IMR-90 (cell line): Measurements from ENCODE around the gene PODXL2. TPM values are rescaled to one million over a fixed set of nuclear protein-coding genes. Genes with fewer than 3 reads are reported as not detected.

Source experiments
- ATAC-seq: fragments of 200-7000 bp; cut with Tn5 transposase; 2 replicates; pipeline ENCODE4 v1.9.1; 2020; ENCODE audit warnings: low read depth, mild to moderate bottlenecking, moderate library complexity
- BruUV-seq: library from RNA; stranded (reverse); fragments of 400-500 nt; replicated peaks from 2 replicates; lab custom pipeline; 2021; lab: Mats Ljungman, UMichigan
- CTCF ChIA-PET: fragments of 300-600 bp; formaldehyde crosslinking; extraction: SDS; loops from one replicate; lab custom pipeline; 2021; ENCODE audit warnings: antibody characterized with exemption; lab: Yijun Ruan, JAX
- POLR2A ChIA-PET: fragments of 300-600 bp; sonication (Branson Sonifier 250); formaldehyde crosslinking; loops from one replicate; lab custom pipeline; 2022; ENCODE audit warnings: antibody characterized with exemption; ENCODE audit not compliant: unreplicated experiment; lab: Charles Lee
- DNase-seq: peaks from one replicate; pipeline ENCODE4 v3.0.0; 2013
- H2AFZ ChIP-seq: replicated peaks from 2 replicates; pipeline ENCODE3; 2013; ENCODE audit warnings: low read length, mild to moderate bottlenecking; ENCODE audit not compliant: poor library complexity
- H2AK5ac ChIP-seq: 2 replicates; pipeline ENCODE4 v1.6.1; 2013; ENCODE audit warnings: low read depth, low read length, inconsistent platforms
- H2AK9ac ChIP-seq: replicated peaks from 2 replicates; pipeline ENCODE3; 2013; ENCODE audit warnings: mild to moderate bottlenecking, low read depth, low read length, moderate library complexity; ENCODE audit not compliant: poor library complexity
- H2BK120ac ChIP-seq: 2 replicates; pipeline ENCODE4 v1.6.1; 2013; ENCODE audit warnings: low read depth, low read length, inconsistent platforms
- H2BK15ac ChIP-seq: 3 replicates; pipeline ENCODE4 v1.6.1; 2013; ENCODE audit warnings: low read depth, low read length, inconsistent platforms
- H2BK20ac ChIP-seq: 2 replicates; pipeline ENCODE4 v1.6.1; 2013; ENCODE audit warnings: low read depth, mild to moderate bottlenecking, inconsistent platforms, low read length, moderate library complexity
- H2BK5ac ChIP-seq: 2 replicates; pipeline ENCODE4 v1.6.1; 2013; ENCODE audit warnings: mild to moderate bottlenecking, low read depth, low read length, inconsistent platforms; ENCODE audit not compliant: poor library complexity, severe bottlenecking
- H3K14ac ChIP-seq: replicated peaks from 2 replicates; pipeline ENCODE4 v1.6.1; 2013; ENCODE audit warnings: low read depth, low read length, inconsistent platforms
- H3K18ac ChIP-seq: 2 replicates; pipeline ENCODE4 v1.6.1; 2013; ENCODE audit warnings: low read depth, low read length, control low read depth
- H3K23ac ChIP-seq: 2 replicates; pipeline ENCODE4 v1.6.1; 2013; ENCODE audit warnings: low read depth, low read length, inconsistent platforms
- H3K27ac ChIP-seq: 2 replicates; pipeline ENCODE4 v1.5.1; 2013; ENCODE audit warnings: mild to moderate bottlenecking, control low read depth, low read length; ENCODE audit not compliant: insufficient read depth
- H3K27me3 ChIP-seq: 2 replicates; pipeline ENCODE4 v1.6.1; 2013; ENCODE audit warnings: low read length; ENCODE audit not compliant: control insufficient read depth, insufficient read depth
- H3K36me3 ChIP-seq: 2 replicates; pipeline ENCODE4 v1.6.1; 2013; ENCODE audit warnings: low read length, mixed read lengths; ENCODE audit not compliant: control insufficient read depth, insufficient read depth
- H3K4ac ChIP-seq: 2 replicates; pipeline ENCODE4 v1.6.1; 2013; ENCODE audit warnings: low read depth, low read length, inconsistent platforms
- H3K4me1 ChIP-seq: 2 replicates; pipeline ENCODE4 v1.6.1; 2013; ENCODE audit warnings: low read length, mixed read lengths; ENCODE audit not compliant: control insufficient read depth, insufficient read depth
- H3K4me2 ChIP-seq: 2 replicates; pipeline ENCODE4 v1.6.1; 2013; ENCODE audit warnings: low read depth, mild to moderate bottlenecking, control low read depth, low read length, moderate library complexity
- H3K4me3 ChIP-seq: 2 replicates; pipeline ENCODE4 v1.5.1; 2013; ENCODE audit warnings: low read depth, mild to moderate bottlenecking, control low read depth, low read length, moderate library complexity; ENCODE audit not compliant: insufficient read depth
- H3K56ac ChIP-seq: 2 replicates; pipeline ENCODE4 v1.6.1; 2013; ENCODE audit warnings: low read length, inconsistent platforms; ENCODE audit not compliant: insufficient read depth; ENCODE audit errors: extremely low read depth
- H3K79me1 ChIP-seq, 2 experiments: 2 replicates each; pipeline ENCODE4 v1.6.1; 2013; ENCODE audit warnings: low read length in 2 of 2, inconsistent platforms in 1 of 2, low read depth in 1 of 2
- H3K9ac ChIP-seq: 2 replicates; pipeline ENCODE4 v1.6.1; 2013; ENCODE audit warnings: low read depth, low read length, control low read depth
- H3K9me1 ChIP-seq: 2 replicates; pipeline ENCODE4 v1.6.1; 2013; ENCODE audit warnings: low read length, inconsistent platforms; ENCODE audit not compliant: insufficient read depth
- H3K9me3 ChIP-seq: 2 replicates; pipeline ENCODE4 v1.6.1; 2013; ENCODE audit warnings: low read length; ENCODE audit not compliant: control insufficient read depth, insufficient read depth
- H4K20me1 ChIP-seq: 2 replicates; pipeline ENCODE4 v1.6.1; 2013; ENCODE audit warnings: low read length, inconsistent platforms; ENCODE audit not compliant: insufficient read depth
- H4K5ac ChIP-seq: 2 replicates; pipeline ENCODE4 v1.6.1; 2013; ENCODE audit warnings: mild to moderate bottlenecking, low read depth, low read length, control low read depth
- H4K8ac ChIP-seq, 2 experiments: 2 replicates each; pipeline ENCODE4 v1.6.1; 2013; ENCODE audit warnings: low read depth in 2 of 2, low read length in 2 of 2, control low read depth in 1 of 2, inconsistent platforms in 1 of 2
- H4K91ac ChIP-seq: 2 replicates; pipeline ENCODE4 v1.6.1; 2013; ENCODE audit warnings: low read depth, low read length, inconsistent platforms; ENCODE audit not compliant: insufficient read depth
- MAZ ChIP-seq: IDR thresholded peaks from 2 replicates; pipeline ENCODE4 v1.6.1; 2012; ENCODE audit warnings: low read depth, mild to moderate bottlenecking, low read length, improper control_type of control experiment, moderate library complexity, borderline replicate concordance
- NFE2L2 ChIP-seq: fragments of 150-350 bp; IDR thresholded peaks from 2 replicates; pipeline ENCODE4 v1.6.1; 2016; ENCODE audit warnings: low read depth, mild to moderate bottlenecking, low read length
- POLR2A ChIP-seq: IDR thresholded peaks from 2 replicates; pipeline ENCODE4 v1.6.1; 2012; ENCODE audit warnings: mild to moderate bottlenecking, low read depth, low read length
- RCOR1 ChIP-seq: IDR thresholded peaks from 2 replicates; pipeline ENCODE4 v1.6.1; 2012; ENCODE audit warnings: mild to moderate bottlenecking, low read length, improper control_type of control experiment; ENCODE audit not compliant: insufficient replicate concordance
- WGBS, 2 experiments: methylation state at CpG; one replicate each; pipeline versions ENCODE4 v1.1.5 to v1.1.7; 2013; ENCODE audit warnings: missing lambda C conversion rate in 2 of 2; ENCODE audit not compliant: insufficient read length in 1 of 2; ENCODE audit errors: extremely low coverage in 2 of 2; 5-methylcytosine and 5-hydroxymethylcytosine counted together
- dilution Hi-C: fragments of 300-500 bp; cut with HindIII; formaldehyde crosslinking; loops from one replicate; pipeline ENCODE4 v1.14.3; 2018; ENCODE audit warnings: low sequenced_read_pairs; ENCODE audit not compliant: unreplicated experiment
- in situ Hi-C: fragments of 300-500 bp; cut with MboI; formaldehyde crosslinking; loops from 3 replicates; pipeline ENCODE4 v1.14.3; 2019; ENCODE audit warnings: low sequenced_read_pairs, inconsistent platforms, mixed read lengths
- intact Hi-C: fragments of 100-400 bp; cut with micrococcal nuclease; formaldehyde crosslinking; loops from 2 replicates; pipeline ENCODE4 v1.10.0; 2022
- polyA plus RNA-seq, 3 experiments: library from polyadenylated mRNA; depleted of rRNA; stranded (reverse); fragments of >200 nt; gene quantifications; 2 replicates each; pipeline ENCODE4 v1.2.3, GENCODE V29; 2012; ENCODE audit warnings: low replicate concordance in 1 of 3
- total RNA-seq: library from RNA; depleted of rRNA; stranded (reverse); fragments of >200 nt; gene quantifications from 2 replicates; pipeline ENCODE4 v1.2.3, GENCODE V29; 2012
- TF ChIP-seq, protein P1 (sequence below): fragments of 150-350 bp; IDR thresholded peaks from 2 replicates; pipeline ENCODE4 v1.6.1; 2016; ENCODE audit warnings: low read depth, mild to moderate bottlenecking, low read length, moderate library complexity, borderline replicate concordance

The PODXL2 gene
- total and polyA plus RNA-seq, 2 of the 4 experiments (the other 2 are of a cell fraction) = 1.6 to 5.4 TPM

DNA sequence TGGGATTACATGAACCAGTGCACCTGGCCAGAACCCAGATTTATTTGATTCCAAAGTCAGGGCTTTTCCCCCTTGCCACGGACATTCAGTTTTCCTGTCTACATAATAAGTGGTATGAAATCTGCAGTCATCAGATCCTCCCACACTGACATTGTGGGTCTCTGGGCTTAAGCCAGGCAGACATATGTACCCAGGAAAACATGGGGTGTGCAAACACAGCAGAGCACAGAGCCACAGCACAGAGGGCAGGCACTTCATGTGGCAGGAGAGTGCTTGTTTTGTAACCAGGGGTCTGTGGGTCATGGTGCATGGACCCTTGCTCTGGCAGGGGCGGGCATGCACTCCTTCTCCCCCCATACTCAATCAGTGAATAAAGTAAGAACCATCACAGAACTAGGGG lies 37.7 kb downstream of the PODXL2 start:
- Histone ChIP-seq H2AK9ac (no peak overlapping the region), H3K14ac (no peak overlapping the region), H3K23ac (no peak overlapping the region), H4K8ac (no peak overlapping the region), H3K27me3 (peaks cover 3% of the 10 kb centered on the region; the same call in 1 of the 2 replicates), H3K4me2 (no peak overlapping the region), H2BK5ac (no peak overlapping the region), H3K9me1 (peaks cover 8% of the 10 kb centered on the region; the same call in 1 of the 2 replicates), H3K18ac (no peak overlapping the region), H4K5ac (no peak overlapping the region), H3K9ac (no peak overlapping the region), H3K4me3 (no peak overlapping the region), H3K56ac (no peak overlapping the region), H2AFZ (no peak overlapping the region), H4K91ac (no peak overlapping the region), H3K9me3 (no peaks in the 10 kb centered on the region), H4K20me1 (no peaks in the 10 kb centered on the region), H3K79me1 (peaks cover 1 to 11% of the 10 kb centered on the region in 2 experiments; a peak in 3 of 4 replicates), H2BK15ac (no peak overlapping the region), H3K36me3 (no peaks in the 10 kb centered on the region), H3K4ac (no peak overlapping the region), H2BK20ac (no peak overlapping the region), H3K27ac (no peak overlapping the region), H3K4me1 (peaks cover 4% of the 10 kb centered on the region), H2AK5ac (no peak overlapping the region), H2BK120ac (no peak overlapping the region)
- in situ Hi-C loops (no loop called here), intact Hi-C loops (no loop called here), dilution Hi-C loops (no loop called here)
- no peak for ATAC-seq
- WGBS, 2 experiments = no CpG with 5 or more reads among the region's 2 CpGs
- DNase-seq = no peak
- TF ChIP-seq POLR2A (no peak), RCOR1 (no peak), NFE2L2 (no peak), MAZ (no peak)
- TF ChIP-seq, protein P1, sequence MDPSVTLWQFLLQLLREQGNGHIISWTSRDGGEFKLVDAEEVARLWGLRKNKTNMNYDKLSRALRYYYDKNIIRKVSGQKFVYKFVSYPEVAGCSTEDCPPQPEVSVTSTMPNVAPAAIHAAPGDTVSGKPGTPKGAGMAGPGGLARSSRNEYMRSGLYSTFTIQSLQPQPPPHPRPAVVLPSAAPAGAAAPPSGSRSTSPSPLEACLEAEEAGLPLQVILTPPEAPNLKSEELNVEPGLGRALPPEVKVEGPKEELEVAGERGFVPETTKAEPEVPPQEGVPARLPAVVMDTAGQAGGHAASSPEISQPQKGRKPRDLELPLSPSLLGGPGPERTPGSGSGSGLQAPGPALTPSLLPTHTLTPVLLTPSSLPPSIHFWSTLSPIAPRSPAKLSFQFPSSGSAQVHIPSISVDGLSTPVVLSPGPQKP = no peak
- ChIA-PET CTCF (no interaction called here), POLR2A (no interaction called here)
- BruUV-seq = no TSS peak
